HepG2 (cell line): ENCODE results near the gene BSN. TPM values are rescaled to one million over a fixed set of nuclear protein-coding genes. Genes with fewer than 3 reads are reported as not detected.

Source experiments
- ATF7-NPFF ChIP-seq: sonication (generic); formaldehyde crosslinking; IDR thresholded peaks from 2 replicates; pipeline ENCODE4 v1.8.1; 2023; ENCODE audit warnings: mild to moderate bottlenecking, low read depth, missing genetic modification reagents, moderate library complexity
- HBP1 ChIP-seq: IDR thresholded peaks from 2 replicates; pipeline ENCODE4 v1.6.1; 2016; ENCODE audit warnings: low read depth, control low read depth
- HMGXB4 ChIP-seq, 2 experiments: sonication (generic) in 1 of 2; formaldehyde crosslinking in 1 of 2; IDR thresholded peaks; 2 replicates each; pipeline versions ENCODE4 v1.4.0 to v1.6.1; 2018 to 2020; ENCODE audit warnings: missing genetic modification reagents in 2 of 2, borderline replicate concordance in 1 of 2, low read depth in 1 of 2, mild to moderate bottlenecking in 1 of 2, missing biosample characterization in 1 of 2
- MEIS1 ChIP-seq: sonication (generic); formaldehyde crosslinking; IDR thresholded peaks from 2 replicates; pipeline ENCODE4 v1.9.0; 2021; ENCODE audit warnings: mild to moderate bottlenecking, missing genetic modification reagents, moderate library complexity, borderline replicate concordance
- MIXL1 ChIP-seq: IDR thresholded peaks from 2 replicates; pipeline ENCODE4 v1.6.1; 2016
- PHF20 ChIP-seq: sonication (generic); formaldehyde crosslinking; IDR thresholded peaks from 2 replicates; pipeline ENCODE4 v1.5.0; 2020; ENCODE audit warnings: mild to moderate bottlenecking, missing genetic modification reagents
- POLR2AphosphoS5 ChIP-seq: IDR thresholded peaks from 2 replicates; pipeline ENCODE4 v1.6.1; 2012; ENCODE audit warnings: low read depth, low read length
- SOX5 ChIP-seq: IDR thresholded peaks from 2 replicates; pipeline ENCODE4 v1.6.1; 2016; ENCODE audit warnings: borderline replicate concordance
- SOX6 ChIP-seq, 2 experiments: fragments of 450-650 bp in 1 of 2; sonication (generic) in 1 of 2; formaldehyde crosslinking in 1 of 2; IDR thresholded peaks; 2 replicates each; pipeline versions ENCODE4 v1.4.0 to v1.6.1; 2017 to 2020; ENCODE audit warnings: antibody characterized with exemption in 1 of 2, mild to moderate bottlenecking in 1 of 2, missing genetic modification reagents in 1 of 2
- SP4 ChIP-seq: sonication (generic); formaldehyde crosslinking; IDR thresholded peaks from 2 replicates; pipeline ENCODE4 v1.8.1; 2023; ENCODE audit warnings: mild to moderate bottlenecking, missing genetic modification reagents
- SP5 ChIP-seq: IDR thresholded peaks from 2 replicates; pipeline ENCODE4 v1.6.1; 2016; ENCODE audit warnings: low read depth, borderline replicate concordance
- SRY ChIP-seq: sonication (generic); formaldehyde crosslinking; IDR thresholded peaks from 2 replicates; pipeline ENCODE4 v1.8.0; 2022; ENCODE audit warnings: mild to moderate bottlenecking, missing genetic modification reagents
- YEATS2 ChIP-seq: sonication (generic); formaldehyde crosslinking; IDR thresholded peaks from 2 replicates; pipeline ENCODE4 v1.4.0; 2020; ENCODE audit warnings: missing genetic modification reagents, borderline replicate concordance
- ZNF230 ChIP-seq: sonication (generic); formaldehyde crosslinking; IDR thresholded peaks from 2 replicates; pipeline ENCODE4 v1.4.0; 2020; ENCODE audit warnings: mild to moderate bottlenecking, missing genetic modification reagents
- ZNF232 ChIP-seq: sonication (generic); formaldehyde crosslinking; IDR thresholded peaks from 2 replicates; pipeline ENCODE4 v1.4.0; 2020; ENCODE audit warnings: missing genetic modification reagents, borderline replicate concordance
- ZNF235 ChIP-seq: sonication (generic); formaldehyde crosslinking; IDR thresholded peaks from 2 replicates; pipeline ENCODE4 v1.8.1; 2023; ENCODE audit warnings: mild to moderate bottlenecking, missing genetic modification reagents, borderline replicate concordance
- ZNF550 ChIP-seq: sonication (generic); formaldehyde crosslinking; IDR thresholded peaks from 2 replicates; pipeline ENCODE4 v1.4.0; 2020; ENCODE audit warnings: mild to moderate bottlenecking, missing genetic modification reagents, borderline replicate concordance
- ZNF619 ChIP-seq: sonication (generic); formaldehyde crosslinking; IDR thresholded peaks from 2 replicates; pipeline ENCODE4 v1.4.0; 2020; ENCODE audit warnings: mild to moderate bottlenecking, missing genetic modification reagents
- ZNF724P ChIP-seq: sonication (generic); formaldehyde crosslinking; IDR thresholded peaks from 2 replicates; pipeline ENCODE4 v1.8.0; 2022; ENCODE audit warnings: missing genetic modification reagents, borderline replicate concordance
- ZNF768 ChIP-seq: sonication (generic); formaldehyde crosslinking; IDR thresholded peaks from 2 replicates; pipeline ENCODE4 v1.4.0; 2020; ENCODE audit warnings: missing genetic modification reagents
- ZNF792 ChIP-seq: IDR thresholded peaks from 2 replicates; pipeline ENCODE4 v1.6.1; 2016
- polyA plus RNA-seq, 8 experiments: library from polyadenylated mRNA; depleted of rRNA in 3 of 8; stranded (reverse) in 7 of 8; unstranded in 1 of 8; fragments of >200 nt; fragmentation: Illumina TruSeq in 4 of 8; extraction: Trizol in 4 of 8; gene quantifications; 2 replicates each; pipeline versions ENCODE4 v1.2.1 to v1.2.3, GENCODE V29; 2011 to 2016; ENCODE audit warnings: low read depth in 4 of 8, missing spikeins in 1 of 8, mixed read lengths in 1 of 8; ENCODE audit not compliant: insufficient read depth in 1 of 8
- total RNA-seq, 5 experiments: library from RNA; depleted of rRNA; stranded (reverse); fragments of >200 nt; fragmentation: Illumina TruSeq; extraction: Trizol; gene quantifications; 2 replicates each; pipeline ENCODE4 v1.2.3, GENCODE V29; 2016; ENCODE audit warnings: low read depth in 1 of 5
- TF ChIP-seq, protein P1 (sequence below): IDR thresholded peaks from 2 replicates; pipeline ENCODE4 v1.4.0; 2020; ENCODE audit warnings: mild to moderate bottlenecking, missing genetic modification reagents

BSN gene
- total and polyA plus RNA-seq, 2 of the 13 experiments (the other 11 are each of a cell fraction or from before 2014, with no cell fraction given): 0.42 to 0.86 TPM

- TF ChIP-seq MIXL1 (CRISPR knock-in tag) (0 out of 2 replicates have a peak, but pooled peaks have one; percentile 22), ZNF235 (0 out of 2 replicates have a peak, but pooled peaks have one; percentile 60), SP4 (peak; percentile 92), POLR2AphosphoS5 (peak; percentile 68), ZNF792 (CRISPR knock-in tag) (0 out of 2 replicates have a peak, but pooled peaks have one; percentile 42), ZNF232 (CRISPR knock-in tag) (0 out of 2 replicates have a peak, but pooled peaks have one; percentile 29), PHF20 (CRISPR knock-in tag) (0 out of 2 replicates have a peak, but pooled peaks have one; percentile 44), ZNF768 (no peak), SP5 (CRISPR knock-in tag) (peak; percentile 82; the same call in 1 of the 2 replicates), HBP1 (CRISPR knock-in tag) (0 out of 2 replicates have a peak, but pooled peaks have one; percentile 50), ATF7-NPFF (CRISPR knock-in tag) (peak; percentile 80), MEIS1 (CRISPR knock-in tag) (0 out of 2 replicates have a peak, but pooled peaks have one; percentile 16), ZNF230 (CRISPR knock-in tag) (0 out of 2 replicates have a peak, but pooled peaks have one; percentile 17), HMGXB4 (CRISPR knock-in tag; IDR thresholded peaks at IDR 0.05; ENCODE audit: borderline replicate concordance in 1 of 2, low read depth in 1 of 2) (peak; percentile 60 to 77), ZNF724P (0 out of 2 replicates have a peak, but pooled peaks have one; percentile 65), SOX5 (CRISPR knock-in tag) (peak; percentile 48; the same call in 1 of the 2 replicates), SOX6 (IDR thresholded peaks at IDR 0.05) (no peak), SOX6 (CRISPR knock-in tag; IDR thresholded peaks at IDR 0.05) (peak; percentile 50; the same call in 1 of the 2 replicates), YEATS2 (CRISPR knock-in tag) (no peak), SRY (CRISPR knock-in tag) (no peak), ZNF550 (CRISPR knock-in tag) (no peak), ZNF619 (peak; percentile 37; the same call in 1 of the 2 replicates)
- TF ChIP-seq, protein P1, sequence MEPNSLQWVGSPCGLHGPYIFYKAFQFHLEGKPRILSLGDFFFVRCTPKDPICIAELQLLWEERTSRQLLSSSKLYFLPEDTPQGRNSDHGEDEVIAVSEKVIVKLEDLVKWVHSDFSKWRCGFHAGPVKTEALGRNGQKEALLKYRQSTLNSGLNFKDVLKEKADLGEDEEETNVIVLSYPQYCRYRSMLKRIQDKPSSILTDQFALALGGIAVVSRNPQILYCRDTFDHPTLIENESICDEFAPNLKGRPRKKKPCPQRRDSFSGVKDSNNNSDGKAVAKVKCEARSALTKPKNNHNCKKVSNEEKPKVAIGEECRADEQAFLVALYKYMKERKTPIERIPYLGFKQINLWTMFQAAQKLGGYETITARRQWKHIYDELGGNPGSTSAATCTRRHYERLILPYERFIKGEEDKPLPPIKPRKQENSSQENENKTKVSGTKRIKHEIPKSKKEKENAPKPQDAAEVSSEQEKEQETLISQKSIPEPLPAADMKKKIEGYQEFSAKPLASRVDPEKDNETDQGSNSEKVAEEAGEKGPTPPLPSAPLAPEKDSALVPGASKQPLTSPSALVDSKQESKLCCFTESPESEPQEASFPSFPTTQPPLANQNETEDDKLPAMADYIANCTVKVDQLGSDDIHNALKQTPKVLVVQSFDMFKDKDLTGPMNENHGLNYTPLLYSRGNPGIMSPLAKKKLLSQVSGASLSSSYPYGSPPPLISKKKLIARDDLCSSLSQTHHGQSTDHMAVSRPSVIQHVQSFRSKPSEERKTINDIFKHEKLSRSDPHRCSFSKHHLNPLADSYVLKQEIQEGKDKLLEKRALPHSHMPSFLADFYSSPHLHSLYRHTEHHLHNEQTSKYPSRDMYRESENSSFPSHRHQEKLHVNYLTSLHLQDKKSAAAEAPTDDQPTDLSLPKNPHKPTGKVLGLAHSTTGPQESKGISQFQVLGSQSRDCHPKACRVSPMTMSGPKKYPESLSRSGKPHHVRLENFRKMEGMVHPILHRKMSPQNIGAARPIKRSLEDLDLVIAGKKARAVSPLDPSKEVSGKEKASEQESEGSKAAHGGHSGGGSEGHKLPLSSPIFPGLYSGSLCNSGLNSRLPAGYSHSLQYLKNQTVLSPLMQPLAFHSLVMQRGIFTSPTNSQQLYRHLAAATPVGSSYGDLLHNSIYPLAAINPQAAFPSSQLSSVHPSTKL: peak; percentile 10; the same call in 1 of the 2 replicates
Measured at GRCh38 chr3:49539659-49540560, 14.4 kb upstream of the BSN start (continued).
